Stimulated activated CD8-positive, alpha-beta memory T cell treated with anti-CD3 and anti-CD28 coated beads, Interleukin-4, amount 100 ng/mL, for 4 hours (primary cell): ENCODE results near the gene FOXF1.

Experiments
- DNase-seq, 2 donors: peaks; one replicate each; pipeline ENCODE4 v3.0.0-alpha.2; 2020; ENCODE audit warnings: low read depth in 2 of 2, low spot score in 1 of 2

FOXF1 gene

GRCh38 chr16:86492267-86492960, 17.9 kb upstream of the FOXF1 start:
- DNase-seq = no peak

DNA sequence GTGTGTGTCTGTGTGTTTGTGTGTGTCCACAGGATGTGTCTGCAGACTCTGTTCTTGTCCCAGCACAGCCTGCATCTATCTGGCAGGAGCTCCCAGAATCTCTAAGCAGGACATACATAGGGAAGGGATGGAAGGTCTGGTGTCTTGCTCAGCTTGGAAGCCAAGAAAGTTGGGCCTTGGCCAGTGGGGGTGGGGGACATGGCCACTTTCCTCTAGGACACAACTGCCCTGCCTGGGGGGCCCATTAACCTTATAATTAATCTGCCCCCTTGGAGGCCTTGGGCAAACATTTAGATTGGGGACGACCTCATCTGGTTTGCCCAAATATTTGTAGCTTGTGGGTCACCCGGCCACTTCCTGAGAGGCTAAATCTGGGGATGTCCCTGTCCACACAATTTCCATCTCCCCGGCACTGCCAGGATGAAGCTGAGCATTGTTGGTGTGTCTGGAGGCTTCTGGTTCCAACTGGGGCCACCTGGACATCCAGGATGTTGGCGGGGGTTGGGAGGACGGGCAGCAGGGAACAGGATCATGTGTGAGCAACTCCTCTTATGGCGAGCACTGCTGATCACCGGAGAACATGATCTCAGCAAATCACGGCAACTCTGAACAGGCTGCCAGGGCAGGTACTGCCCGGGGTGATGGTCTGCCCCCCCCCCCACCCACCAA, 17.2 kb upstream of the FOXF1 start:
- DNase-seq = no peak

- no peak for DNase-seq
Observed at GRCh38 chr16:86494039-86494564, 16.2 kb upstream of the FOXF1 start.

DNA sequence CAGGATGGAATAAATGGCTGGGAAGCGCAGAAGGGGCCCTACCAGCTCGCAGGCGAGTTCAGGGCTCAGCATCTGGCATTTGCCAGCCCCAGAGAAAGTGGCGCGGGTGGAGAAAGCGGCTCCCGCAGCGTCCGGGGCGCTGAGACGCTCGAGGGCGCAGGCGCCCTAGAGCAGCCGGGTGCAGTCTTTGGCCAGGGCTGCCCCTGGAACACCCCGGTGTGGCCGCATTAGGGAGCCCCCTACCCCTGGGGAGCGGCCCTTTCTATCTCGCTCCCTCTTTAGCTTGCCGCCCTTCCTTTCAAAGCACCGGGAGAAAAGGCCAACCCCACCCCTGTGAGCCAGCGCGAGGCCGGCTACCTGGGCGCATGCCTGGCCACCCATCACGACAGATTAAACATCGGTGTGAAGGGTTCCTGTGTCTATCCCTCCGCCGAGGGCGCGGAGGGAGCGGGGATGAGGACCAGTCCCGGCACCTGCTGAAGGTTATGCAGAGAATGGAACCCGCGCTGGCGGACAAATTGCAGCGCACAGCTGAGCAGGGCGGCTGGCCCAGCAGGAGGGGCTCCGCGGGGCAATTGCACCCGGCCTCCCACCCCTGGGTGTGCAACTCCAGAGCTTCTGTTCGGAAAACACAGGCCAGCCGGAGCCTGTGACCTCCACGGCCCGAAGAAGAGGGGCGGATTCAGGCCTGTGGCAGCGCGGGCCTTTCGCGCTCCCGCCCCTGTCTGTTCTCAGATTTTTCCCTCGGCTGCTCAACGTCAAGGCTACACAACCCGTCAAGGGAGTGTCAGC, 15.6 kb upstream of the FOXF1 start:
- DNase-seq = no peak

GRCh38 chr16:86495357-86495701, 15.0 kb upstream of the FOXF1 start:
- no peak for DNase-seq

DNA sequence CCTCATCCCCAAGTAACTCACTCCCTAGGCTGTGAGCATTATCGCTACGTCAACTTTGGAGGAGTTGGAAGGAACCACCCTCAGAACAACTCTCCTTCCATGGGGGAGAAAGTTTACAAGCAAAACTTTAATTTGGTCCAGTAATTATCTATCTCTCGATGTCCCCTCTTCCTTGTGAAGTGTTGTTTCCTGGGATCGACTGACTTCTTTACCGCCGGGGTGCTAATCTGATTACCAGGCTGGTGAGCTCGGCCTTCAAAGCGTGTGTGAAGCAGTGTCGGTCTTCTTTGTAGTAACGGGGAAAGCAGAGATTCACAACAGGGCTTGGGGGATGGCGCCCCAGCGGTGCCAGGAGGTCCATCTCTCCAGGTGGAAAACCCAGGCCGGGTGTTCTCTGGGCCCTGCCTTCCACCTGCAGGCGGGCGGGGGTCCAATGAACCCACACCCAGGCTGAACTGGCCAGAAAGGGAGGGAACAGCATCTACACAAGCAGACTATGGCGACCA, 14.5 kb upstream of the FOXF1 start:
- no peak for DNase-seq

GRCh38 chr16:86496262-86496928, 13.9 kb upstream of the FOXF1 start:
- DNase-seq = no peak

- no peak for DNase-seq
Observed at GRCh38 chr16:86496929-86497461, 13.3 kb upstream of the FOXF1 start.

GRCh38 chr16:86497551-86498021, 12.7 kb upstream of the FOXF1 start:
- no peak for DNase-seq

- DNase-seq = no peak
Observed at GRCh38 chr16:86498155-86498670, 12.1 kb upstream of the FOXF1 start.

GRCh38 chr16:86498671-86499439, 11.5 kb upstream of the FOXF1 start:
- DNase-seq = no peak

GRCh38 chr16:86499440-86499786, 10.9 kb upstream of the FOXF1 start:
- DNase-seq = no peak

- DNase-seq = no peak
Observed at GRCh38 chr16:86499889-86500707, 10.2 kb upstream of the FOXF1 start.

- DNase-seq = no peak
Observed at GRCh38 chr16:86500708-86501510, 9.4 kb upstream of the FOXF1 start.

DNA sequence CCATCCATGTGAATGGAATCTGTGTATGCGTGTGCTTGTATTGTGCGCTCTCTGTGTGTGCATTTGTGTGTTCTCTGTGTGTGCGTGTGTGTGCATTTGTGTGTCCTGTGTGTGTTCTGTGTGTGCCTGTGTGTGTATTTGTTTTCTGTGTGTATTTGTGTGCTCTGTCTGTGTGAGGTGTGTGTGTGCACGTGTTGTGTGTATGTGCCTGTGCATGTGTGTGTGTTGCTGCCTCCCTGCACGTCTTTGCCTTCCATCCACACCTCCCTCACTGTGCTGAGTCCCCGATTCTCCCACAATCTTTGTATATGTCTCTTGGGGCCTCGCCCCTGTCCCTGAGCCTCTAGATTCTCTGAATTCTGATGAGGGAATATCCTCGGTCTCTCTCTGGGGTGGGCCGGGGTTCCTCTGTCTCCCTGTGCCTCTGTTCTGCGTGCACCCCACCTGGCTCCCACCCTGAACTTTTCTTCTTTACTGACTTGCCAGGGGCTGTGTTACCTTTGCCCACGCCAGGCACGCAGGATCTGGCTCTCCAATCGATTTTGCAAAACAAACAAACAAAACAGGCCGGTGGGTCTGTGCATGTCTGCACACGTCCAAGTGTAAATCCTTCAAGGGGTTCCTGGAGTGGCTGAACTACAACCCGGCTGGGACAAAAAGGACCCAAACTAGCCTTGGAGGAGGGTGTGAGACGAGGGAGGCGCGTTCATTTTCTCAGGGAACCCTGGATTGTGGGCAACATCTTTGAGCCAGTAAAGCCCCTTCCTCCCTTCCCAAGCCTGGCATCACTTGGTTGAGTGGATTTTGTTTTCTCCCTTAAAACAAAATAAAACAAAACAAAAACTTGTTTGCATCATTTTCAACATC, 8.1 kb upstream of the FOXF1 start:
- DNase-seq = no peak

DNA sequence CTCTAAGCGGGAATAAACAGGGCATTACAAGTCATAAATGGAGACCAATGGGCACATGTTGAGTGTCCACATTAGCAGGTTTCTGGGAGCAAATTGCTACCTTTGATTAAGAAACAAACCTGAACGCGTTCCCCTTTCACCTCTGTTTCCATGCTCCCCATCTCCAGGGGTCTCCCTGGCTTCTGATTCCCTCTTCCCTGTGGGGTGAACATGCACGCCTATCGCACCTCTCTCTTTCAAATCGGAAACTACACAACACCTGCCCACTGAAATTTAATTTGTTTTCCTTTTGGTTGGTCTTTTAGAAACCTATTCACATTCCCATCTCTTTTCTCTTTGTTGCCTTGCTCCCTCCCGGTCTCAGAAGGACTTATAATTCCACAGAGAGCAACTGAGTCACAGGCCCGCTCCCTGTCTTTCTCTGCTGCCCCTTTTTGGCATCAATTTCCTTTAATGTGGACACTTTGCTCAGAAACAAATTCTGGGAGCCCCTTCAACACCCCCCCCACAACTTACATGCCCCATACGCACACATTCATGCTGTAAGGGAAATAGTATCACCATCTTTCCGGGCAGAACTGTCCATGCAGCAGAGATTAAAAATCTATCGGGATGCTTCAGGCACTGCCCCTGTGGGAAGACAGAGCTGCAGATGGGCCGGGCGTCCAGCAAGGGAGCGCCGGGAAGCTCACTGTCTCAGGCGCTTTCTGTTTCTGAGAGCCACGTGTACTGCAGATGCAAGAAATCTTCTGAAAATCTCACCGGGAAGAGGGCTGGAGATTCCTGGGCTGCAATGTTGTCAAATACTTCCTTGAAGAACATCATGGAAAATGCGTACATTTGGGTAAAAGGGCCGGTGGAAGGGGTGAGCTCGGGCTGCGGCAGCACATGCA, 7.2 kb upstream of the FOXF1 start:
- DNase-seq = no peak
